Colonic mucosa (tissue), 4 donors: ENCODE measurements around the gene KRT8. TPM values are rescaled to one million over a fixed set of nuclear protein-coding genes. Genes with fewer than 3 reads are reported as not detected.

Experiments used
- DNase-seq: peaks from one replicate; pipeline ENCODE4 v3.0.0-alpha.2; 2020
- H3K27ac ChIP-seq: fragments of 200-600 bp; one replicate; pipeline ENCODE4 v1.8.0; 2021
- H3K27me3 ChIP-seq: fragments of 200-600 bp; one replicate; pipeline ENCODE4 v1.8.0; 2021
- H3K36me3 ChIP-seq: fragments of 200-600 bp; one replicate; pipeline ENCODE4 v1.8.0; 2021
- H3K4me1 ChIP-seq: fragments of 200-600 bp; one replicate; pipeline ENCODE4 v1.8.0; 2021; ENCODE audit warnings: mild to moderate bottlenecking
- H3K4me3 ChIP-seq: fragments of 200-600 bp; one replicate; pipeline ENCODE4 v1.8.0; 2021
- H3K9ac ChIP-seq, 2 donors: one replicate each; pipeline ENCODE4 v1.7.0; 2013; ENCODE audit warnings: control low read depth in 2 of 2, low read depth in 2 of 2, low read length in 2 of 2
- H3K9me3 ChIP-seq: fragments of 200-600 bp; one replicate; pipeline ENCODE4 v1.8.0; 2021
- intact Hi-C: fragments of 100-400 bp; cut with DNase I; formaldehyde crosslinking; loops from one replicate; pipeline ENCODE4 v1.14.1; 2022
- total RNA-seq, 2 donors: library from RNA; stranded (reverse); fragmentation: NEBNext Ultra II Directional in 1 of 2; extraction: Animal tissue kit (Norgen Biotek cat#: 25700) in 1 of 2; gene quantifications; one replicate each; pipeline ENCODE4 v1.2.1, GENCODE V29; 2021
- TF ChIP-seq, protein P1 (sequence below): fragments of 200-600 bp; IDR thresholded peaks from one replicate; pipeline ENCODE4 v1.8.0; 2022; ENCODE audit warnings: antibody characterized with exemption, mild to moderate bottlenecking
- donor health status: healthy.
- donor health status: DM: no; HTN: no; CAD: no.
- donor health status: DM: no; HTN: no; CAD: no.

Gene KRT8
- total RNA-seq, 2 donors from 2014 or later, result 4,207 to 4,597 TPM

GRCh38 chr12:52910248-52910883 is 5.5 kb upstream of the KRT8 start:
- Histone ChIP-seq H3K9ac (no peak overlapping the region), H3K36me3 (no peaks in the 10 kb centered on the region), H3K27me3 (no peaks in the 10 kb centered on the region), H3K27ac (no peak overlapping the region), H3K9me3 (no peaks in the 10 kb centered on the region), H3K4me1 (peaks cover 25% of the 10 kb centered on the region), H3K4me3 (no peak overlapping the region)
- intact Hi-C loops, result no loop called here
- TF ChIP-seq, protein P1, sequence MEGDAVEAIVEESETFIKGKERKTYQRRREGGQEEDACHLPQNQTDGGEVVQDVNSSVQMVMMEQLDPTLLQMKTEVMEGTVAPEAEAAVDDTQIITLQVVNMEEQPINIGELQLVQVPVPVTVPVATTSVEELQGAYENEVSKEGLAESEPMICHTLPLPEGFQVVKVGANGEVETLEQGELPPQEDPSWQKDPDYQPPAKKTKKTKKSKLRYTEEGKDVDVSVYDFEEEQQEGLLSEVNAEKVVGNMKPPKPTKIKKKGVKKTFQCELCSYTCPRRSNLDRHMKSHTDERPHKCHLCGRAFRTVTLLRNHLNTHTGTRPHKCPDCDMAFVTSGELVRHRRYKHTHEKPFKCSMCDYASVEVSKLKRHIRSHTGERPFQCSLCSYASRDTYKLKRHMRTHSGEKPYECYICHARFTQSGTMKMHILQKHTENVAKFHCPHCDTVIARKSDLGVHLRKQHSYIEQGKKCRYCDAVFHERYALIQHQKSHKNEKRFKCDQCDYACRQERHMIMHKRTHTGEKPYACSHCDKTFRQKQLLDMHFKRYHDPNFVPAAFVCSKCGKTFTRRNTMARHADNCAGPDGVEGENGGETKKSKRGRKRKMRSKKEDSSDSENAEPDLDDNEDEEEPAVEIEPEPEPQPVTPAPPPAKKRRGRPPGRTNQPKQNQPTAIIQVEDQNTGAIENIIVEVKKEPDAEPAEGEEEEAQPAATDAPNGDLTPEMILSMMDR, result no peak
- no peak for DNase-seq

- Histone ChIP-seq H3K4me3 (no peak overlapping the region), H3K27me3 (no peaks in the 10 kb centered on the region), H3K4me1 (peaks cover 19% of the 10 kb centered on the region), H3K36me3 (no peaks in the 10 kb centered on the region), H3K27ac (no peak overlapping the region), H3K9ac (no peak overlapping the region), H3K9me3 (no peaks in the 10 kb centered on the region)
- TF ChIP-seq, protein P1, result no peak
- intact Hi-C loops, result no loop called here
- DNase-seq, result no peak
Measured at GRCh38 chr12:52909796-52910195, 4.9 kb upstream of the KRT8 start.

DNA sequence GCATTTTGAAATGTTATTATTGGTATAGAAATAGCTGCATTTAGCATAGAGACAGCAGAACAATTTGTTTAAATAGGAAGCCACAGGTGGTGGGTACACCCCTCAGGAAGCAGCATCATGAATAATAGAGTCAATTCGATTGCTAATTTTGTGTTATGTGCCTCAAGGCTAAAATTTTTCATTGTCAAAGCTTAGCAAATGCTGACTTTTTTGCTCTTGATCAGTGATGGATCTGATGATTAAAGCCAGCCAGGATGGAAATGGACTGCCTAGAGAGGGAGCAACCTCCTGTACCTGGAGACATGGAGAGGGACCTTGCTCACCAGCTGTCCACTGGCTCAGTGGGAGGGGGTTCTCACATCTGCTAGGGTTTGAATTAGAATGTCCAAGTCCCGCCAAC is 4.5 kb upstream of the KRT8 start:
- intact Hi-C loops, result no loop called here
- no peaks in the 10 kb centered on the region for H3K9me3 ChIP-seq
- H3K27me3 ChIP-seq, result no peaks in the 10 kb centered on the region
- H3K4me3 ChIP-seq, result no peak overlapping the region
- no peak overlapping the region for H3K27ac ChIP-seq
- no peaks in the 10 kb centered on the region for H3K36me3 ChIP-seq
- TF ChIP-seq, protein P1, result no peak
- H3K9ac ChIP-seq, result peak overlapping the region in 1 of 2 donors; percentile 37
- peaks cover 14% of the 10 kb centered on the region for H3K4me1 ChIP-seq
- DNase-seq, result no peak

DNA sequence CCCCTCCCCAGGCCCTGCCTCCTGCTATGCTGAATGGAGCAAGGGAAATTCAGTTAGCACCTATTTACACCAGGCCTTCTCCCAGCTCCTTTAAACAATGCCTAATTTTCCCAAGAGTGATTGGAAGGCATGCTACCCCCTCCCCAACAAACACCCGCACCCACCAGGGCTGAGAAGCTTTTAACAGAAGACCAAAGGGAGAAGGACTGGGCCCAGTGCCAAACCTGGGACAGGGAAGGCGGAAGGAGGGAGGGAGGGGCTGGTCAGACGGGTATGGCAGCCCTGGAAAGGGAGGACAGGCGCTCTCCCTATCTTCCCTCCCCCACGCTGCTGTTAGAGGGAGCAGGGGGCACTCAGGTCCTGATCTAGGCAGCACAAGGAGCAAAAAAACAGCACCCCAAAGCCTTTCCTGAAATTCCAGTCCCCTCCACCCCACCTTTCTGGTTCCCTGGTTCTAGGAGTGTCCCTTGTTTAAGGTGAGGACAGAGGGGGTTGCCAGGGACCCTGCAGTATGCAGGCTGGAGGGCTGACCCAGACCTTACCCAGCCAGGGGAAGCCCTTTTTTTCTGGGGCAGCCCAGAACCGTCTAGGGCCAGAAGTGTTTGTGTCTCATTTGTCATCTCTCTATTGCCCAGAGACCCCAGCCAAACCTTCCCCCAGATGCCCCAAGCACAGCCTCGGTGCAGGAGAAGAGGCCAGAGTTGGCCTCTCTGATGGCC is 2.4 kb upstream of the KRT8 start:
- intact Hi-C loops, result no loop called here
- Histone ChIP-seq H3K9me3 (no peaks in the 10 kb centered on the region), H3K27me3 (no peaks in the 10 kb centered on the region), H3K4me1 (peaks cover 4% of the 10 kb centered on the region), H3K4me3 (no peak overlapping the region), H3K27ac (peak overlapping the region; percentile 92), H3K9ac (peak overlapping the region; percentile 66 to 92), H3K36me3 (no peaks in the 10 kb centered on the region)
- TF ChIP-seq, protein P1, result no peak
- DNase-seq, result peak; percentile 96

- no peaks in the 10 kb centered on the region for H3K36me3 ChIP-seq
- no peaks in the 10 kb centered on the region for H3K4me1 ChIP-seq
- H3K27ac ChIP-seq, result peak overlapping the region; percentile 92
- H3K9ac ChIP-seq, result peak overlapping the region; percentile 66 to 92
- peak; percentile 32 for DNase-seq
- H3K4me3 ChIP-seq, result no peak overlapping the region
- no peaks in the 10 kb centered on the region for H3K27me3 ChIP-seq
- intact Hi-C loops, result no loop called here
- TF ChIP-seq, protein P1, result no peak
- no peaks in the 10 kb centered on the region for H3K9me3 ChIP-seq
Measured at GRCh38 chr12:52906191-52906601, 1.3 kb upstream of the KRT8 start.
